Inflammatory macrophage treated with lipopolysaccharide for 1 hour (primary cell): ENCODE results near the gene FFAR2.
"Not testable (repeated sequence)": the region's sequence is repeated elsewhere in the genome, so short reads cannot be mapped to it uniquely, and the experiment has no call there.

Source experiments
- DNase-seq, 2 donors: peaks; one replicate each; pipeline ENCODE4 v3.0.0-alpha.2; 2020 to 2022

FFAR2 gene

DNA sequence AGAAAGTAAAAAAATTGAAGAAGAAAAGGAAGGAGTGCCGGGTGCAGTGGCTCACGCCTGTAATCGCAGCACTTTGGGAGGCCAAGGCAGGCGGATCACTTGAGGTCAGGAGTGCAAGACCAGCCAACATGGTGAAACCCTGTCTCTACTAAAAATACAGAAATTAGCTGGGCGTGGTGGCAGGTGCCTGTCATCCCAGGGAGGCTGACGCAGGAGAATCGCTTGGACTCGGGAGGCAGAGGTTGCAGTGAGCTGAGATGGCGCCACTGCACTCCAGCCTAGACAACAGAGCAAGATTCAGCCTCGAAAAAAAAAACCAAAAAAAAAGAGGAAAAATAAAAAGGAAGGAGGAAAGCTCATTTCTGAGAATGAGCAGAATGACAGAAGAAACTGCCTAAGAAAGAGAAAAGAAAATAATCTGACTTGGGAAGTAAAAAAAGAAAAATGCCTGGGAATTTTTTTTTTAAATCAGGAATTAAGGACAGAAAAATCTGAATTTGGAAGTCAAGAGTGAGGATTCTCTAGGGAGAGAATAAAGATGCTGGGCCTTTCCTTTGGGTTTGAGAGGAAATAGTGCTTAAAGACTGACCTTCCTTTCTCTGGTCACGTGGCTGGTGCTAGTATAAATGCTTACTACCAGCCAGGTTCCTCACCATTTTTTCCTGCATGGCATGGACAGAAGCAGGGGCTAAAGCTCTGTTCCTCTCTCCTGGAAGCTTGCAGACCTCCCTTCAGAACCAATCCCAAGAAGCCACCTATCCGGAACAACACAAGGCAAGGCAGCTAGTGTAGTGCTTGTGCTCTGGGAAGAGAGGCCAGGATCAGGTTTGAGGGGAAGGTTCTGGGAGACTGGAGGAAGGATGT, at the start of gene FFAR2:
Gene FFAR2, plus strand, starts transcription at position 652 of the 864 bp plus-strand sequence. CDS start 1,458 bp downstream, outside the sequence.
- DNase-seq: peak; percentile 38 to 57

GRCh38 chr19:35398570-35398969, 49.5 kb upstream of the FFAR2 start:
- no peak for DNase-seq

- no peak for DNase-seq
Measured at GRCh38 chr19:35399231-35399630, 48.8 kb upstream of the FFAR2 start.

DNA sequence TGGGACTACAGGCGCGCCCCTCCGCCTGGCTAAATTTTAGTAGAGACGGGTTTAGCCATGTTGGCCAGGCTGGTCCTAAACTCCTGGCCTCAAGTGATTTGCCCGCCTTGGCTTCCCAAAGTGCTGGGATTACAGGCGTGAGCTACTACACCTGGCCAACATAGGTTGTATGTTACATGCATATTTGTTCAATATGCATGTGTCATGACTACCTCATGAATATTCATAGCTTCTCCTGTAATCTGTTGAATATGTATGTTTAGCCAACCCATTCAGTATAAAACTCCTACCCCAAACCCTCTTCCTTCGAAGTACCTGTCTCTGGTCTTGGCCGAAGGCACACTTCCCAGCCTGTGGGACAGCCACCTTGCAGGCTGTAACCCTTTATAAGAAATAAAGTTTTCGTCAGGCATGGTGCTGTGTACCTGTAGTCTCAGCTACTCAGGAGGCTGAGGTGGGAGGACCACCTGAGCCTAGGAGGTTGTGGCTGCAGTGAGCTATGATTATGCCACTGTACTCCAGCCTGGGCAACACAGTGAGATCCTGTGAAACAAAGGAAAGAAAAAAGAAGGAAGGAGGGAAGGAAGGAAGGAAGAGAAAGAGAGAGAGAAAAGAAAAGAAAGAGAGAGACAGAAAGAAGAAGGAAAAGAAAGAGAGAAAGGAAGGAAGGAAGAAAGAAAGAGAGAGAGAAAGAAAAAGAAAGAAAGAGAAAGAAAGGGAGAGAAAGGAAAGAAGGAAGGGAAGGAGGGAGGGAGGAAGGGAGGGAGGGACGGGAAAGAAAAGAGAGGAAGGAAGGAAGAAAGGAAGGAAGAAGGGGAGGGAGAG, 47.9 kb upstream of the FFAR2 start:
- DNase-seq: no peak

DNA sequence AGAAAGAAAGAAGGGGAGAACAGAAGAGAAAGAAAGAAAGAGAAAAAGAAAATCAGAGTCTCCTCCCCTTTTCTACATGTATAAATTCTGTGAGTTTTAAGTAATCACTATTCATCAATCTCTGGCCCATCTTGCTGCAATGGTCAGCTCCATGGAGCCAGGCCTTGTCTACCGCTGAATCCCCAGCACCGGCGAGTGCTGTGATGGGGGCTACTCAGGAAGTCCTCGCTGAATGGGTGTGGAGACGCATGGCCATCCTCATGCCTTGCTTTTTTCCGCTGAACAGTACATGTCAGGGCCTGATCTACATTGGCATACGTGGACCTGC, 47.3 kb upstream of the FFAR2 start:
- DNase-seq: no peak

DNA sequence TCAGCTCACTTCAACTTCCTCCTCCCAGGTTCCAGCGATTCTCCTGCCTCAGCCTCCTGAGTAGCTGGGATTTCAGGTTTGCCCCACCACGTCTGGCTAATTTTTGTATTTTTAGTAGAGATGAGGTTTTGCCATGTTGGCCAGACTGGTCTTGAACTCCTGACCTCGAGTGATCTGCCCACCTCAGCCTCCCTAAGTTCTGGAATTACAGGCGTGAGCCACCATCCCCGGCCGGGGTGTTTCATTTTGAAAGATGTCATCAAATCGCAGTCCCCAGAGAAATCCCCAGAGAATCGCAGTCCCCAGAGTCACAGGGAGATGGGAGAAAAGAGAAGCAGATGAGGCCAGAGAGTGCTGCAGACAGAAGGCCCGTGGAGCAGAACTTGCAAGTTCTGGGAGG, 46.6 kb upstream of the FFAR2 start:
- not testable (repeated sequence) for DNase-seq

DNA sequence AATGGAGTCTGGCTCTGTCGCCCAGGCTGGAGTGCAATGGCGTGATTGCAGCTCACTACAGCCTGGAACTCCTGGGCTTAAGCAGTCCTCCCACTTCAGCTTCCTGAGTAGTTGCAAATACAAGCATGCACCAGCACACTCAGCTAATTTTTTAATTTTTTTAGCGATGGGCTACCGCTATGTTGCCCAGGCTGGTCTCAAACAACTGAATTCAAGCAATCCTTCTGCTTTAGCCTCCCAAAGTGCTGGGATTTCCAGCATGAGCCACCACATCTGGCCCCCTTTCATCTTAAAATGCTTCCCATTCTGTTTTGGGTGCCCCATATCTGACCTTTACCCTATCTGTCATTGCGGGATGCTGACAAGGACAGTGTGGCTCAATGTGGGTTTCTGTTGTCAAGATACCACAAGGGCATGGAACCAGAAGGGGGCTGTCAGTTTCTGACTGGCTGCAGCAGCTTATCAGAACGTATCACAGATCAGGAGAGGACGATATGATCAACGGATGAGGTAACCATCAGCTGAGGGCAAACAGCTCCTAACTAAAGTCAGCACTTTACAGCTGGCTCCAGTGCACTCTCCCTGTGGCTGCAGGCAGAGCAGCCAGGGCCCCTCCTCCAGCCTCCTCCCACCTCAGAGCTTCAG, 44.8 kb upstream of the FFAR2 start:
- DNase-seq: no peak

DNA sequence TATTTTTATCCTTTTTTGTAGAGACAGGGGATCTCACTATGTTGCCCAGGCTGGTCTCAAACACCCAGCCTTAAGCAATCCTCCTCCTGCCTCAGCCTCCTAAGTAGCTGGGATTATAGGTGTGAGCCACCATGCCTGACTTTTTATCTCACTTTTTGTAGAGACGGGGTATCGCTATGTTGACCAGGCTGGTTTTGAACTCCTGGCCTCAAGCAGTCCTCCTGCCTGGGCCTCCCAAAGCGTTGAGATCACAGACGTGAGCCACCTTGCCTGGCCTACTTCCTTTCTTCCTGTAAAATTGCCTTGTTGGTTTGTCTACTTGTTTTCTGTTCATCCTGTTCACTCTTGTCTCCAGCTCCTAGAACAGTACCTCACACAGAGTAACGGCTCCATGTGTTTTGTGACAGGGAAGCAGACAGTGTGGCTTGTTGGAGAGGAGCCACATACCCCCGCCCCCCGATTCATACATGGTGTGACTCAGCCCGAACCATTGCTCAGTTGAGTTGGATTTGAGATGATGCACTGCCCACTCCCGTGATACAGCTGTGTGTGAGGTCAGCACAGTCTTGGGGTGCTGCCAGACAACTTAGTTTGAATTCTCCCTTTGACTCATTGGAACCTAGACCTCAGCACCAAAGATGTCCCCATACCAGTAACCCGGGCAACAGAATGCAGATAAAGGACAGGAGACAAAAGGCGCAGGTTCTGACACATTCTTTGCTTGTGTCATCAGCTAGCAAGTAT, 43.0 kb upstream of the FFAR2 start:
- peak; percentile 56 to 77 for DNase-seq

GRCh38 chr19:35407619-35408018, 40.4 kb upstream of the FFAR2 start:
- no peak for DNase-seq

DNA sequence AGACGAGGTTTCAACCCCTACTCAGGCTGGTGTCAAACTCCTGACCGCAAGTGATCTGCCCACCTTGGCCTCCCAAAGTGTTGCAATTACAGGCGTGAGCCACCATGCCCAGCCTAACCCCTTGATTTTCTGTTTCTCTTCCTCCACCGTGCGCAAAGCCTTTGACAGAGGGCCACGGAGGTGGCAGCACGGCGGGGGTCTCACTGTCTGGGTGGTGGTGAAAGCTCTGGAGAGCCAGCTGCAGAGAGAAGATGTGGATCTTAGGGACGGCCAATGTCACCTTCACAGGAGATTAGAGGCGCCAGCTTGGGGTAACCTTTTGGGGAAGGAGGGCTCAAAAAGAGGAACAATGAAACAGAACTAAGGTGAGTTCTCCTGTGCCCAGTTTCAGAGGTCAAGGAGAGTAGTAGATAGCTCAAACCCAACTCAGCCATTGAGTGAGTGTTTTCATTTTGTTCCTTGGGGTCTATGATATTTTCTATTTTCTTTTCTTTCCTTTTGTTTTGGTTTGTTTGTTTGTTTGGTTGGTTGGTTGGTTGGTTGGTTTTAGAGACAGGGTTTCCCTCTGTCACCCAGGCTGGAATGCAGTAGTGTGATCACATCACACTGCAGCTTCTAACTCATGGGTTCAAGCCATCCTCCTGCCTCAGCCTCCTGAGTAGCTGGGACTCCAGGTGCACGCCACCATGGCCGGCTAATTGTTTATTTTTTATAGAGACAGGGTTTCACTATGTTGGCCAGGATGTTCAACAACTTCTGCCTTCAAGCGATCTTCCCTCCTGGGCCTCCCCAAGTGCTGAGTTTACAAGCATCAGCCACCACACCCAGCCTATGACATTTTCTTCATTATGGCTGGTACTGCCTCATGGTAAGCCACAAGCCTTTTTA, 39.5 kb upstream of the FFAR2 start:
- DNase-seq: no peak

DNA sequence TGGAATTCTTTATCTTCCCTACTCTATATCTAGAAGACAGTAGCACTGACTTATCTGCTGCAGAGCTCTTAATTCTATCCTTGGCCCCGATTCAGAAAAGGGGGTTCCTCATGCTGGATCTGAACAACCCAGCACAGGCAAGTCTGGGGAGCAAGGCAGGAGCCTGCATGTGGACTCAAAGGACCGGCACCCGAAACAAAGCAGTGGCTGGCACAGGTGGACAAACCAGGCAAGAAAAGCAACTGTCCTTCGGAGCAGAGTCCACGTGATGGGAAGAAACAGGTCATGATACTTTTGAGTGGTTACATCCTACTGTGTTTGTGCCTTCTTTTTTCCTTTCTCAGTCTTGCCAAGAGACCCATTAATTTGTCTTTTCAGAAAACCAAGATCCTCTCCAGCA, 38.9 kb upstream of the FFAR2 start:
- no peak for DNase-seq

- DNase-seq: no peak
Measured at GRCh38 chr19:35410487-35410886, 37.6 kb upstream of the FFAR2 start.

DNA sequence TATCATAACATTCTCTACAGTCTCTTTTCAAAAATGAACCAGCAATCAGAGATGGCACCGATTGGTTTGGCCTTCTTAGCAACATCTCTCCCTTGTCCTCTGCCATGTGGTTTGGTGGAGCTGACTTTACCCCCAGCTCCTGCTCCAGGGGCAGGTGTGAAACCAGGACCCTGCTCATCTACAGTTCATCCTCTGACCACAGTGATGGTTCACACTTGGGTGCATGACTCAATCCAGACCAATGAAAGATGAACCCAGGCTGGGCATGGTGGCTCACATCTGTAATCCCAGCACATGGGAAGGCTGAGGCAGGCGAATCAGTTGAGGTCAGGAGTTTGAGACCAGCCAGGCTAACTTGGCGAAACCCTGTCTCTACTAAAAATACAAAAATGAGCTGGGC, 33.6 kb upstream of the FFAR2 start:
- no peak for DNase-seq

DNA sequence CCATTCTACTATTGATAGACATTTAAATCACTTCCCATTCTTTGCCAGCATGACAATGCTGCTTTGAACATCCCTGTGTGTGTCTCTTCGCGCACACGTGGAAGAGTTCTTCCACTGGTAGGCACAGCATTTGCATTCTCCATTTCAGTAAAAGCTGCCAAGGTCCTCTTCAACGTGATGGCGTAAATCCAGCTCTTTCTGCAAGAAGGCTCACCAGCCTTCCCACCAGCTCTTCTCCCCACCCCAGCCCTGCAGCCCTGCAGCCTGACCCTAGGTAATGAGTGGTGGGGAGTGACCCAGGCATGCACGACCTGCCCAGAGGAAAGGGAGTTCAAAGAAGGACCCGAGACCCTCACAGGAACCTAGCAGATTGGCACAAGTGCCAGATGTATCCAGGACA, 31.7 kb upstream of the FFAR2 start:
- DNase-seq: no peak

- no peak for DNase-seq
Measured at GRCh38 chr19:35417278-35417677, 30.8 kb upstream of the FFAR2 start.

DNA sequence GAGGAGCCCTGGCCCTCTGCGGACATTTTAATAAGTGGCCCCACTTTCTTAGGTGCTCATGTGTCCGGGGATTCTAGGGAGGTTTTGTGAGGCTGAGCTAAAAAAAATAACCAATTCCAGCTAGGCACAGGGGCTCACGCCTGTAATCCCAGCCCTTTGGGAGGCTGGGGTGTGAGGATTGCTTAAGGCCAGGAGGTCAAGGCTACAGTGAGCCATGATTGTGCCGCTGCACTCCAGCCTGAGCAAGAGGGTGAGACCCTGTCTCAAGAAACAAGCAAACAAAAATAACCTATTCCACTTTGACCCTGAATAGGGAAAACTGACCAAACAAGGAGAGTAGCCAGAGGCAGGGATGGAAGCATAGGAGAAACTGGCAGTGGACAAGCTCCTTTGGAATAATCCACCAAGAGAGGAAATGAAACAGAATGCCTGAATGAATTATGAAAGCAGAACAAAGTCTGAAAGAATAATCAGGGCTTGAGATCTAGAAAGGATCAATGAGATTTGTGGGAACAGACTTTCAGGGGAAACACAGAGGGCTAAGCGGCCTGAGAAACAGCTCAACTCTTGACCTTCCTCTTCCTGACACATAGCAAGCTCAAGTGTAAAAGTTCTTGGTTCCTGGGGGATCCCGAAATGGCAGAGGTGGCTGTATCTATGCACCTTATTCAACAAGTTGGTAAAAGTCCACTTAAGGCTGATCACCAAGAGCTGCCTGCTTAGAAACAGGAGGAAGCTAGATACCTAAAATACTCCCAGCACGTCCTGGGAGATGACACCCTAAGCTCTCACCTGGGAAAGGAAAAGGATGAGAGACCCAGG, 30.1 kb upstream of the FFAR2 start:
- DNase-seq: peak; percentile 40 to 52

DNA sequence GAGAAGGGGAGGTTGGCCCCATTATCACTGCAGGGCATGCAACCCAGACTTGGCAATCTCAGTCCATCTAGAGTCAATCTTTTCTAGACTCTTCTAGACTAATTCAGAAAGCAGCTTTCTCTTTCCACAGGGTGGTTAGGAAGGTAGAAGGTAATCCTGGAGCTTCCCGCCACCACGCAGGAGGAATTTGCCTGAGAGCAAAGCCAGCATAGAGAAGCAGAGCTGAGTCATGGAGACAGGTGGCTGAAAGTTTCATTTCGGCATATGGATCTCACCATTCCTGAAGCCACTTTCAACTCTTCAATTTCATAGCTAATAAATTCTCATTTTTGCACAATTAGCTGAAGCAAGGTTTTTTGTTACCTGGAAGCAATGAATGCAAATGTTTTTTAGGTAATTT, 29.0 kb upstream of the FFAR2 start:
- no peak for DNase-seq

GRCh38 chr19:35419805-35420204, 28.3 kb upstream of the FFAR2 start:
- DNase-seq: no peak

- DNase-seq: no peak
Measured at GRCh38 chr19:35421362-35421761, 26.7 kb upstream of the FFAR2 start.

- DNase-seq: not testable (repeated sequence)
Measured at GRCh38 chr19:35423406-35423805, 24.7 kb upstream of the FFAR2 start.

DNA sequence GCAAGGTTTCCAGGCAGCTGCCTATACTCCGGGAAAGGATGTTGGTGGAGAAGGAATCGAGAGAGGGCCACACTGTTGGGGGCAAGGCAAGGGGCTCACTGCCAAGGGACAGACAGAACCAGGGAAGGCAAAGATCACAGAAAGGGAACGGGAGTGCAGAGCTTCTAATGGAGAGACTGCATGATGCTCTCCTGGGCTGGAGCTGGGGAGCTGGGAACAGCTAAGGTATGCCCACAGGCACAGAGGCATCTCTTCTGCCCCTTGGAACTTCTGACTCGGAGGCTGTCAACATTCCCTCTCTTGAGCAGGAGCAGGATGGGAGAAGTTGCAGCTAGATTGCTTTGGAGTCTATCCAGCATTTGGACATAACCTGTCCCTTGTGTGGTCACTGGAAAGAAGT, 22.4 kb upstream of the FFAR2 start:
- DNase-seq: no peak
